ENCODE data around the gene RPL37.

GRCh38 chr5:40882291-40882690, 47.3 kb upstream of the RPL37 start:
- TF ChIP-seq CTCF (IDR thresholded peaks at IDR 0.05; ENCODE audit: insufficient read depth, low read length, poor library complexity, severe bottlenecking), result no peak
- no peak for TF ChIP-seq EZH2phosphoT487 (conservative IDR thresholded peaks at IDR 0.05; ENCODE audit: low read length)

Measured in SU-DHL-6 (cell line).